ENCODE measurements around the gene ARVCF.

The ARVCF gene

DNA sequence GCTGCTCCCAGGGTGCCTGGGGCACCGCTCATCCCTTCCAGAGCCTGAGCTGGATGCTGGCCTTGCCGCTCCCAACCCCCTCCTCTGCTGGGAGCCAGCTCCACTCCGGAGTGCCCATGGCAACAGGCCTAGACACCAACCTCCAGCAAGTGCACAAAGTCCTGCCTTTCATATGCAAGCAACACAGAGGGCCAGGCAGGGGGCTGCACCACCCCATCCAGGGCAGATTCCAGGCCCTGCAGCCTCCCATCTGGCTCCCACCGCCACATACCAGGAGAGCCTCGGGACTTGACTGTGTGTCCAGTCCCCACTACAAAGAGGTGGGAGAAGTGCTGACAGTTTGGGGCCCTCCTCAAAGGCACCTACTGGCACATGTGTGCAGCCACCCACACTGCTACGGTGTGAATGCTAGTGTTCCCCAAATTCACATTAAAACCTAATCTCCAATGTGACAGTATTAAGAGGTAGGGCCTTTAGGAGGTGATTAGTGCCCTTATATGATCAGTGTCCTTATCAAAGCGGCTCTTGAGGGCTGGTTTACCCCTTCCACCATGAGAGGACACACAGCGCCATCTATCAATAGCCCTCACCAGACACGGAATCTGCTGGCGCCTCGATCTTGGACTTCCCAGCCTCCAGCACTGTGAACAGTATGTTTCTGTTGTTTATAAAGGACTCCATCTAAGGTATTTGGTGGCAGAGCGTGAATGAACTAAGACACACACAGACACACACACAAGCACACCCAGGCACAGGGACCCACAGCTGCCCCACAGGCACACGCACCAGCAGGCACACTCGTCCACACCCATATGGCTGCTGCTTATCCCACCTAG lies 16.2 kb downstream of the ARVCF start:
- DNase-seq (ENCODE audit: low read depth, low spot score): no peak

DNA sequence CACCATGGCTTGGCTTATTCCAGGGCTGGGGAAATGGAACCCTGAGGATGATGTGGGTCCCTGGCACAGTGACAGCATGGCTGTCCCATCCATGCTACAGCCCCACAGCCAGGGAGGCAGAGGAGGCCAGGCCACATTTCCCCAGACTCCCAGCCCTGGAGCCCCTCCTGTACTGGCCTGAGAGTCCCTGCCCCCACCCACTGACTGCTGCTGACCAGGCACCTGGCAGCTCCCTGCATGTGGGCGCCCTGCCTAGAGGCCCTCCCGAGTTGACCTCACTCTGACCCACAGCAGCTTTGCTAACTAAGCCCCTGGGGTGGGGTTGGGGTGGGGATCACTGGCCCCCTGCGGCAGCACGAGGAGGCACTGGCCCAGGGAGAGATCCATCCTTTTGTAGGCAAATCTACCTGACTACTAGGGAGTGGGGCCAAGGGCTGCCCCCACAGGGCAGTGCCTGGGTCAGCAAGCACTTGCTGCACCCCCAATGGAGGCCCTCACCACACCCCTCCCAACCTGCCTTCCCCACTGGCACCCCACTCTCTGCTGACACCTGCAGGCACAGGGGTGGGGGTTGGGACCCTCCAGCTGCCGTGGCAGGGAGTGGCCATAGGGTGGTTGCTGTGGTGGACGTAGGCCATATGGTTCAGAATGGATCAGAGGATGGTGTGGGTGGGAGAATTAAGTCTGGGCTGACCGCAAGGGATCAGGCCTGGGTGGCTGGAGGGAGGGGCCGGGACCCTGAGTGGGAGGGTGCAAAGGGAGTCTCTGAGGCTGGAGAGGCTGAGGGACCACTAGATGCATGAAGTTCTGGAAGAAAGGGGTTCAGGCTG lies 17.4 kb downstream of the ARVCF start:
- DNase-seq (ENCODE audit: low read depth, low spot score): no peak

DNA sequence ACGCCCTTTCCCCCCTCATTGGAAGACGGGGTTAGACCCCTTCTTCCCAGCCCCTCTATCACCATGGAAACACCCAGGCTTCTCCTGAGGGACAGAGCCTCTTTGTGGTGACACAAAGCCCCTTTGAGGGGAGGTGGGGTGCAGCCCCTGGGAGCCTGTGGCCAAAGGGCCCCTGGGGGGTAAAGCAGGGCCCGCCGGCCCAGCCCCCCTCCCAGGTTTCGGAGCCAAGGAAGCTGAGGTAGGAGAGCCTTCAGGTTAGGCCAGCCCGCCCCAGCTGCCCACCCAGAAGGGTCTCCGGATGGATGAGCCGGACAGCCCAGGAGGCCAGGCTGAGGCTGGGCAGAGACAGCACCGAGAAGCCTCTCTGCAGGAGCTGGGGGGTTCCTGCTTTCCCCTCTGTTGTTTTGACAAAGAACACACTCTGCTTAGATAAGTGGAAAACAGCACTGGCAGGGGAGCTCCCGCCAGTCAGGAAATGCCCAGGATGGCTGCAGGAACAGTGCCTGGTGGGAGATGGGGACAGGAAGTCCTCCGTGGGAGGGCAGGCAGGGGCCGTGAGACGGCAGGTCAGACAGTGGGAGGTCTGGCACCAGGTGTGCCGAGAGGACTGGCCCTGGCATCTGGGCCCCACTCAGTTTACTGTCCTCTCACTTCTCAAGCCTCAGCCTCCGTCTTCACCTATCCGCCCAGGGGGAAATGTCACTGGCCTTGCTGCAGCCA lies 18.2 kb downstream of the ARVCF start:
- no peak for DNase-seq (ENCODE audit: low read depth, low spot score)

DNA sequence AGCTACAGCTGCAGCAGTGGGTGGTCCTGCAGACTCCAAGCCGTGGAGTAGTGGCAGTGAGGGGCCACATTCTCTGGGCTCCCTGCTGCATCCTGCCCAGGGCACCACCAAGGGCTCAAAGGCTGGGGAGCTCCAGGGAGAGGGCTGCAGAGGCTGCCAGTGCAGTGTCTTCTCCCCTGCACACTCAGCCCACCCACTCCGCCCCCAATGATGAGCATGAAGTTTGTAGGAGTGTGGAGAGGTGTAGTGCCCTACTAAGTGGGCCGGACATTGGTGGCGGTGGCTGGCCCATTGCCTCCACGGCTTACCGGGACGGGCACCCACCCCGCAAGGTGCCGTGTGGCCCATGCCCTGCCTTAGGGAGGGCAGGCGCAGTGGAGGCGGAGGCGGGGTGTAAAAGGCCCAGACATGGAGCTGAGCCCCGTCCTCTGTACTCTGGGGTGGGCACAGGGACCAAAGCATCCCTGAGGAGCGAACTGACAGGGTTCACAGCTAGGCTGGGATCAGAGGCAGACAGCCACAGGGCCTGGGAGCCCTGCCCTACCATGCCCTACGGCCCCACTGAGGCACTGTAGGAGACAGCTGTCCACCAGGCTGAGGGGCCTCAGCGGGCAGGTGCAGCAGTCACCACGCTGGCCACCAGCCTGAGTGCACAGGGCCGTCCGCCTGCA lies 18.9 kb downstream of the ARVCF start:
- DNase-seq (ENCODE audit: low read depth, low spot score): no peak

DNA sequence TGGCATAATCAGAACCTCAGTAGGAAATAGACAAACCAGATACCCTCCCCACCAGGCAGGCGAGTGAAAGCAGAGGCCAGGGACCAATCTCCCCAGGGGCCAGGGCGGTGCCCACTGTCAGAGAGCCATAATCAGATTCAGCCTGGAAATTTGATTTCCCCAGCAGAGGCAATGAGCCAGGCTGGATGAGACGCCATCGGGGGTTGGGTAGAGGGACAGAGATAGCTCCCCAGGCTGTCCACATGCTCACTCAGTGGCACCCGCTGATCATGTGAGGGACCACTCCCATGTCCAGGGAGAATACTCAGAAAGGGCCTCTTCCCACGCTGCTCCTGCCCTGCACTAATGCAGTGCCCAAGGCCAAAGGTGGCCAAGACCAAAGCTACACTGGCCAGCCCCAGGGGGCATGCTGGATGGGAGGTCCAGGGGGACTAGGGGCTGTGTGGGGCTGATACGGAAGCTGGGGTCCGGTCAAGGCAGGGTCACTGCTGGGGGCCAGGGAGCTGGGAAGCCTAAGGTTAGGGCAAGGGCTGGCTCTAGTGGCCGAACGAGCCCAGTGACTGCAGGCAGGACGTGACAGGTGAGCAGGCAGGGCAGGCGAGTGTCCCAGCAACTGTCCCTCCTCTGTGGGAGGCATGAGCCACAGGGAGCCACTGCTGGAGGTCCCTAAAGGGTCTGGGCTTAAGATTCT lies 19.8 kb downstream of the ARVCF start:
- no peak for DNase-seq (ENCODE audit: low read depth, low spot score)

DNA sequence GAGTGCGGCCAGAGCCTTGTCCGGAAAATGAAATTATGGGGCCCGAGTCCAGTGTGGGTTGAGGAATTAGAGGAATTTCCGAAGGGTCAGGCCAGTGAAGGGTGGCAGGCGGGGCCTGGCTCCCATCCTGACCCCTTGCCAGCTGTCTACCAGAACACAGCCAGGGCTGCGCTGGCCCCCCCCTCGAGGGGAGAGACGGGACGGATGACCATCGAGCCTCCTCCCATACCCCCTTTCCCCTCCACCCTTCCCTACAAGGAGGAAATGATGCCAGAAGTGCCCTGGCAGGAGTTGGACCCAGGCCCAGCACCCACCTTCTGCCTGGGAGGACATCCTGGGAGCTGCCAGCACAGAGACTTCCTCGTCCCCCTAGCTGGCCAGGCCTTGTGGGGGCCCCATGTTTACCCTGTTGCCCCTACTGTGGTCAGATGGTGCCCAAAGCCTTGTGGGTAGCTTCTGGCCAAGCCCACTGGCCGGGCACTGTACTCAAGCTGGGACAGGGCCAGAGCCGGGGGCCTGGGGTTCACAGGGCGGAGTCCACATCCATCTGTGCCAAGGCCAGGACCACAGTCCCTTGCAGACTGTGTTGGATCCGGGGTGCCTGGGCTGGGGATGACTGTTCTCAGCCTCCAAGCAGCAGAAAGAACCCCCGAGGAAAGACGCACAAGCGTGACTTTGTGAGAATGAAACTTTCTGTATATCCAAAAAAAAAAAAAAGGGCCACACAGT lies 20.8 kb downstream of the ARVCF start:
- no peak for DNase-seq (ENCODE audit: low read depth, low spot score)

DNA sequence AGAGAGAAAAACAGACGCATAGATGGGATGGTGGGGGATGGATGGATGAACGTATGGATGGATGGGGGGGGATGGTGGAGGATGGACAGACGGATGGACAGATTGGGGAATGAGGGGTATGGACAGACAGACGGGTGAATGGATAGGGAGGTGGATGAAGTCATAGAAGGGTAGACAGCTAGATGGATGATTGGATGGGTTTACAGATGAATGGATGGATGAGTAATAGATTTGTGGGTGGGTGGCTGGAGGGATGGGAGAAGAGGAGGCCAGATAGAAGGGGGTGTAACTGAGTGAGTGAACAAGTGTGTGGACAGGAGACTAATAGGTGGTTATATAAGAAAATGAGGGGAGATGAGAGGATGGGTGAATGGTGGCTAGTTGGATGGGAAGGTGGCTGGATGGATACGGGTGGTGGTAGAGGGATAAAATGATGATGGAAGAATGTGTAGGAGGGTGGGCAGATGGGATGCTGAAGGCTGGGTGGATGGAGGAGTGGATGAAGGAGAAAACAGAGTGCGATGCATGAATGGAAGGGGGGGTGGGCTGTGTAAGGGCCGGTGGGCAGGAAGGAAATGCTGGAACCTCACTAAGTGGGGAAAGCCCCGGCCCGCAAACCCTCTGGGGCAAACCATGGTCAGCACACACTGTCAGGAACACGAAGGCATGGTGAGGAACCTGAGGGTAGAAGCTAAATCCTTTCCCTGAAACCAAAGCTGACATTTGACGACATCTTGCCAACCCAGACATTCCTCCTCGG lies 21.6 kb downstream of the ARVCF start:
- DNase-seq (ENCODE audit: low read depth, low spot score): no peak

DNA sequence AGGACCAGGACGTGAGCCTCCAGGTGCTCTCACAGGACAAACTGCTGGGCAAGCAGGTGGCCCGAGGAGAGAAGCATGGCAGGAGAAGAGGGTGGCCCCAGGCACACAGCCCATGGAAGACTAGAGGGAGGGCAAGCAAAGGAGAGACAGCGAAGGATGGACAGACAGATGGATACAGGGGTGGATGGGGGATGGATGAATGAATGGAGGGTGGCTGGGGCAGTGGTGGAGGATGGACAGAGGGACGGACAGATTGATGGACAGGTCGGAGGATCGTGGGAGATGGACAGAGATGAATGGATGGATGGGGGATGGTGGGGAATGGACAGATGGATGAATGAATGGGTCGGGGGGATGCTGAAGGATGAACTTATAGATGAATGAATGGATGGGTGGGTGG lies 22.7 kb downstream of the ARVCF start:
- DNase-seq (ENCODE audit: low read depth, low spot score): no peak

DNA sequence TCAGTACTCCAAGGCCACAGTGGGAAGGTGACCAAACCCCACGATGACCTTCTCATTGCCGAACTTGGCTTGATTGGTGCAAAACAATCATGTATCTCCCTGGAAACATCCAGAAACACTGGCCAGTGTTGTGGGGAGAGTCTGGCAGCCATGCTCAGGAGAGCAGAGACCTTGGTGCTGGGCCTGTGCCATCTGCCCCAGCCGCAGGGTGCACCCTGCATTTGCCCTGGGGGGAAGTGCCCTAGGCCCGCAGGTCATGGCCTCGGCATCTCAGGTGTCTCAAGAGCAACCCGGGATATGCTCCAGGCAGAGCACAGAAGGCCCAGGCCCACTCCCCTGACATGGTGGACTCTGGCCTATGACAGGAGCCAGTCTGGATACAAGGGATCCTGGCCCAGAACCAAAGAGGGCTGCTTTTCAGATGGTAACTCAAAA lies 23.7 kb downstream of the ARVCF start:
- no peak for DNase-seq (ENCODE audit: low read depth, low spot score)

DNA sequence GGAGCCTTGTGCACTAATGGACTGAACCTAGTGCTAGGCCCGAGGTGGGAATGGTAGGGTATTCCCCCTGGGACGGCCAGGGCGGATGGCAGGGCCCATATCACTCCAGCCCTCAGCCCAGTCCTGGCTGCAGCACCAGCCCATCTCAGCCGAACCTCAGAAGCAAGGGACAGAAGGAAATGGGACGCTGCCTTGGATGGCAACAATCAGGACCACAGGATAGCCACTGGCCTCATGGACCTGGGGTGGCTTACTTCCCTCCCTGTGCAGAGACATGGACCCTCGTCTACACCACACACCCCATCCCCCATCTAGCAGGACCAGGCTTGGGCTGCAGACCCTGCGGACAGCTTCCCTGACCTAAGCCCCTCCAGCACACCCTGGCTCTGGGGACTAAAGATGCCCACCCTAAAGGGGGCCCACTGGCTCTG lies 24.1 kb downstream of the ARVCF start:
- DNase-seq (ENCODE audit: low read depth, low spot score): no peak

DNA sequence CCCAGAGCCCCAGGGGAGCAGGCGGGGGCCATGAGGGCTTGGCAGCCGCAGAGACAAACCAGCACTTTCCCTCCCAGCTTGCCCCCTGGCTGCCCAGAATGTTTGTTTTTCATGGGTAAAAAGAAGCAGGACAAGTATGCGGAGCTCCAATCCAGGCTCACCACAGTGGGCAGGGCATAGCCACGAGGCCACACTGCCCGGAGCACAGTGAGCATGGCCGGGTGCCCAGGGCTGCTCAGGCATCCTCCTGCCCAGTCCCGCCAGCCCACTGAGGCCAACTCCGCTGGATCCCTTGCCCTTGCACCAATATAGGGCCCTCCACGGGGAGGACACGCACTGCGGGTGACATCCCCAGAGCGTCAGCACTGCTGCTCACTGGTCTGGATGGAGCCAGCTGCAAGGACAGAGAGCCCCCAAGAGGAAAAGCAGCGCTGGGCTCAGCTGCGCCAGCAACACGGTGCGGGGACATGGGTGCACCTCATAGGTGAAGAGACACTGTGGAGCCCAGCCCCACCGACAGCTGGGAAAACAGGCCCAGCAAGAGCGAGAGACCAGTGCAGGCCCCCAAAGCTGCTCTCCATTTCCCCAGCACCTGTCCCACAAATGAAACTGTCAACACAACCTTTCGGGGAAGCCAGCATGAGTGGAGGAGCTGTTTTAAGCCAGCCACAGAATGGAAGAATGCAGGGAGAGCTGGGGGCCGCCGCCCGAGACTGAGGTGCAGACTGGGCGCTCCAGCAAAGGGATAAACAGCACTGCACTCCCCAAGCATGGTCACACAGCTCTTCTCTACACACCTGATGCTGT lies 24.8 kb downstream of the ARVCF start:
- DNase-seq (ENCODE audit: low read depth, low spot score): no peak

DNA sequence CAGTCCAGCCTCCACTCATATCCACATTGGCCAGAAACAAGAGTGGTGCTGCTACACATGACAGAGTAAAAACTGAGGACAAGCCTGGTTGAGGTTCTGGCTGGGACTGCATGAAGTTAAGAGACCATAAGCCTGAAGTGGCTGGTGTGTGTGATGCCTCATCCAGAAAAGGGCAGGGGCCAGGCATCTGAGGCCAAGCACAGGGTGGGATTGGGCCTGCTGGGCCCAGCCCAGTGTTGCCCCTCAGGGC lies 25.3 kb downstream of the ARVCF start:
- no peak for DNase-seq (ENCODE audit: low read depth, low spot score)

DNA sequence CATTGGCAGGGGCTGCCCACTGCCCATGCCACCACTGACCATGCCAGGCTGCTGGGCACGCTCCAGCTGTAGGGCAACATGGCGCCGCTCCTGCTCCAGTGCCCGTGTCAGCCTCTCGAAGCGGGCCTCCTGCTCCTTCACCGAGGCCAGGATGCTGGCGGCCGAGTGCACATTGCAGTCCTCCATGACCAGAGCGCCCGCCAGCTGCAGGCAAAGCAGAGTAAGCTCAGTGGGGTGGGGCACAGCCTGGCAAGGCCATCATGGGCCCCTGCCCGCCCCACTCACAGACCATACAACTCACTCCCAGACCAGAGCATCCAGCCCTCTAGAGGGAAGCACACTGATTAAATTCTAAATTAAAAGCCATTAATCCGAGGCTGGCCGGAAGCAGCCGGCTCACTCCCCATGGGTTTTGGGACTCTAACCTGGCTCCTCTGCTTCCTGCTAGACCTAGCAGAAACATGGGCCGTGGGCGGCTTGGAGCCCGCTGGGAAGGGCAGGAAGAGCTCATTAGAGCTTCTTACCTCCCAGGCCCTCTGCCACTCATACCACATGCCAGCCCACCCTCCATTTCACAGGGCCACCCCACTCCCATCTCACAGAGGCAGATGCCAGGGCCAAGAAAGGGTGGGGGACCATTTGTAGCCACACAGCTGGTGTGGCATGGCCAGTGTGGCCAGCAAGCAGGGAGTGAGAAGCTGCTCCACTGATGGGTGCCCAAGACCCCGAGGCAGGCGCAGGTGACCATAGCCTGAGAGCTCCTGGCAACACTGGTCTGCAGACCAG lies 25.8 kb downstream of the ARVCF start:
- no peak for DNase-seq (ENCODE audit: low read depth, low spot score)

DNA sequence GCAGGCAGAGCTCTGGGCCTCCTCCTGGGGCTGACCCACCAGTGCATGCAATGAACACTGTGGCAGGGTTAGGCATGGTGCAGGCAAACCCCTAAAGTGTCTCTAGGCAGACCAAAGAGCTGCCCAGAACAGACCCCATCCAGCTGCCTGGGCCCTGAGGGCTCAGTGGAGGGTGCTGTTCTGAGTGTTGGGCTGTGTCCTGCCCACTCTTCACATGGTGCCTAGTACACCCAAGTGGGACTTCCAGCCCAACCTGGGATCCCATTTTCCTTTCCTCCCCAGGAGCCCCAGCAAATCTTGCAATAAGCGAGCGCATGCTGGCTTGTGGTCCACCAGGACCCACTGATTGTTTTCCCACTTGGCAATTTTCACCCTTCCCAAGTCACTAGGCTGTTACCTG lies 26.4 kb downstream of the ARVCF start:
- DNase-seq (ENCODE audit: low read depth, low spot score): no peak

DNA sequence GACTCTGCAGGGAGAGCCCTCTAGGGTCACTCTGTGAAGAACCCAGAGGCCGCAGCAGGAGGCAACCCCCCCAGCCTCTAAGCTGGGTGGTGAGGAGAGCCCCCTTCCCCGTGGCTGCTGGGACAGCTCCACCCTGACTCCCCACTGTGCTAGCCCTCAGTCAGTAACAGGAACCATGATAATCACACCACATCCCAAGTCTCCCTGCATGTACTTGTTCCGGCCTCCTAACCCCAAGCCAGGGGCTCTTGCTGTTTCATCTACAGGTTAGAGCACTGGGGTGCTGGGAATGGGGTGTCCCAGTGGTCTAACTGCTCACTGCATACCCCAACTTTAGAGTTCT lies 26.9 kb downstream of the ARVCF start:
- DNase-seq (ENCODE audit: low read depth, low spot score): no peak

DNA sequence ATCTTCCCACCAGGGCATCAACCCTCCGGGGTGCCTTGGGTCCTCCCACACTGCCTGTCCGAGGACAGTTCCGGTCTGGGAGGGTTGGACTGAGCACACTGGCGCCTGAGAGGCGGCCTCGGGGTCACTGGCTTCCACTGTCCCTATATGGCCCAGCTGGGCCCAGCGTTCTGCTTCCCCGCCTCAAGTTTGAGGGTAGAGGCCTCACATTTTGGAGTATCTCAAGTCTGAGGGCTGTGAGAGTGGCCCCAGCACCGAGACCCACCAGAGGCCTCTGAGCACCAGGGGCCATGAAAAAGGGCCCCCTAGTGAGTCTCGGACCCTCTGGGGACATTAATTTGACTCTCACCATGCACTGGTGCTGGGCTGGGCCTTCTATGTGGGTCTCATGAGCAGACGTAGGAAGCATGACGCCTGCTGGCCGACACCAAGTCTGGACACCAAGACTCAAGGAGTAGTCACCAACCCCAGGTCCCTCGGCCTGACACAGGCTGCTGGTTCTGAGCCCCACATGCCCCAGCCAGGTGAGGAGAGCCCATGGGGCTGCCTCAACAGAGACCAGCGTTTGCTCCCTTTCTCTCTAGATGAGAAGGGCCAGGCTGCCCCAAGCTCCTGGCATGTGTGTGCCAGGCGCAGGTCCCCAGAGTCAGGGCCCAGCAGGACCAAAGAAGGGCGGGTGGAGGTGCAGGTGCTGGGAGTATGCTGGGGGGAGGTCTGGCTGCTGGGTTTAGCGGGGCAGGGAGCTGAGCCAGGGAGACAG lies 27.5 kb downstream of the ARVCF start:
- no peak for DNase-seq (ENCODE audit: low read depth, low spot score)

DNA sequence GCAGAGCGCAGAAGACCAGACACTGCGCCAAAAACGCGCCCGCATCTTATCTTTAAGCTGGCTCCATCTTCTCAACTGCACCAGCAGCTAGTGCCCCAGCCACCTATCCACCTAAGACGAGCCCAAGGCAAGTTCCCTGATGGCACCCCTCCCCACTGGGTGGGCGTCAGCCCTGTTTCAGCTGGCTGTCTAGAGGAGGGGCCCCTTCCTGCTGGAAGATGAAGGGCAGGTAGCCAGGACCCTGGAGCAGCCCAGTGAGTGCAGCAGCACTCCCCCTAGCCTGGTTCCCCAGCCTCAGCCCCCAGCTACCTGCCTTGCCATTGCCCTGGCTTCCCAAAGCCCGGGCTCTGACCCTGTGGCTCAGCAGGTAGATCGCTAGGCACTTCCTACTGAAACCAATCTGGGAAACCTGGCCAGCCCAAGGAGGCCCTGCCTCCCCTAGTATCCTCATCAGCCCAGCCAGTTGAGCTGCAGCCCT lies 28.3 kb downstream of the ARVCF start:
- no peak for DNase-seq (ENCODE audit: low read depth, low spot score)
